NOMO-1 treated with dmso at 0.1 percent for 144 hours (cell line): ENCODE measurements around the gene MAP3K2.
A peak's percentile ranks its signal among the peaks of the same experiment; 100 is the strongest.

Experiments
- DNase-seq: peaks from one replicate; lab custom pipeline; 2025; ENCODE audit not compliant: unreplicated experiment; lab: John Stamatoyannopoulos, UW

MAP3K2 gene

GRCh38 chr2:127386246-127386645, 1.5 kb downstream of the MAP3K2 start:
- DNase-seq: peak; percentile 58

GRCh38 chr2:127384529-127384928, 3.2 kb downstream of the MAP3K2 start:
- no peak for DNase-seq

- DNase-seq: no peak
These were observed 4.9 kb downstream of the MAP3K2 start for GRCh38 chr2:127382831-127383230.

GRCh38 chr2:127381762-127382161, 6.0 kb downstream of the MAP3K2 start:
- no peak for DNase-seq

GRCh38 chr2:127379712-127380355, 7.9 kb downstream of the MAP3K2 start:
- DNase-seq: no peak

- no peak for DNase-seq
These were observed 9.1 kb downstream of the MAP3K2 start for GRCh38 chr2:127378720-127379119.

GRCh38 chr2:127377262-127377661, 10.5 kb downstream of the MAP3K2 start:
- DNase-seq: no peak

- no peak for DNase-seq
These were observed 11.5 kb downstream of the MAP3K2 start for GRCh38 chr2:127376257-127376656.

- DNase-seq: no peak
These were observed 14.3 kb downstream of the MAP3K2 start for GRCh38 chr2:127373362-127374083.

GRCh38 chr2:127371037-127371436, 16.7 kb downstream of the MAP3K2 start:
- DNase-seq: no peak

GRCh38 chr2:127370010-127370409, 17.8 kb downstream of the MAP3K2 start:
- no peak for DNase-seq

- DNase-seq: no peak
These were observed 22.5 kb downstream of the MAP3K2 start for GRCh38 chr2:127365211-127365643.

GRCh38 chr2:127362971-127363370, 24.8 kb downstream of the MAP3K2 start:
- no peak for DNase-seq

GRCh38 chr2:127361929-127362885, 25.6 kb downstream of the MAP3K2 start:
- no peak for DNase-seq

GRCh38 chr2:127360242-127360641, 27.5 kb downstream of the MAP3K2 start:
- DNase-seq: no peak

GRCh38 chr2:127359520-127359919, 28.3 kb downstream of the MAP3K2 start:
- DNase-seq: no peak

- DNase-seq: no peak
These were observed 28.8 kb downstream of the MAP3K2 start for GRCh38 chr2:127358971-127359370.

- DNase-seq: no peak
These were observed 29.7 kb downstream of the MAP3K2 start for GRCh38 chr2:127358044-127358443.

GRCh38 chr2:127357591-127357990, 30.2 kb downstream of the MAP3K2 start:
- no peak for DNase-seq

- no peak for DNase-seq
These were observed 31.2 kb downstream of the MAP3K2 start for GRCh38 chr2:127356531-127356930.

GRCh38 chr2:127355407-127356008, 32.3 kb downstream of the MAP3K2 start:
- no peak for DNase-seq
